ENCODE data around the gene MYPN.
"Not testable (repeated sequence)": the region's sequence is repeated elsewhere in the genome, so short reads cannot be mapped to it uniquely, and the experiment has no call there.

MYPN gene

DNA sequence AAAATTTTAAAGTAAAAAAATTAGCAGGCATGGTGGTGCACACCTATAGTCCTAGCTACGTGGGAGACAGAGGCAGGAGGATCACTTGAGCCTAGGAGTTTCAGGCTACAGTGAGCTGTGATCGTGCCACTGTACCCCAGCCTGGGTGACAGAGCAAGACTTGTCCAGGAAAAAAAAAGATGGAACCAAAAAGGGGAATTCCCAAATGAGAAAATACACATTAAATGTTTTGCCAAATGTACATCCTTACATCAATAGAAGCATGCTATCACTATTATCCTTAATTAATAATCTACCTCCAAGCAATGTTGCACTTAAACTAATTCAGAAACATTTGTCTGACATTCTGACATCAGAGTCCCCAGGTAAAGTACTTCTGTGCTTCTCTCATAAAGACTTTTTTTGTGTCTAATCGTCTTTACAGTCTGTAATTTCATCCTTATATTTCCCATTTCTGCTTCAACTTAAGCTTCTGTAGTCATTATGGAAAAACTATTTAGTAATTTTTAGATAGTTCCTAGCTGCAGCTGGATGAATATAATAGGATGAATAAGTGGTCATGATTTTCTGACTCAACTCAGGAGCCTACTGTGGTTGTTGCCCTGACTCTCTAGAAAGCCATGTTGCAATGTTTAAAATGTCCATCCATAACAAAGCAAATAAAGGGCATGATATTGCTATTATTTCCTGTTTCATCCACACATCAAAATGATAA is 57.7 kb downstream of the MYPN start:
- no peak for DNase-seq

DNA sequence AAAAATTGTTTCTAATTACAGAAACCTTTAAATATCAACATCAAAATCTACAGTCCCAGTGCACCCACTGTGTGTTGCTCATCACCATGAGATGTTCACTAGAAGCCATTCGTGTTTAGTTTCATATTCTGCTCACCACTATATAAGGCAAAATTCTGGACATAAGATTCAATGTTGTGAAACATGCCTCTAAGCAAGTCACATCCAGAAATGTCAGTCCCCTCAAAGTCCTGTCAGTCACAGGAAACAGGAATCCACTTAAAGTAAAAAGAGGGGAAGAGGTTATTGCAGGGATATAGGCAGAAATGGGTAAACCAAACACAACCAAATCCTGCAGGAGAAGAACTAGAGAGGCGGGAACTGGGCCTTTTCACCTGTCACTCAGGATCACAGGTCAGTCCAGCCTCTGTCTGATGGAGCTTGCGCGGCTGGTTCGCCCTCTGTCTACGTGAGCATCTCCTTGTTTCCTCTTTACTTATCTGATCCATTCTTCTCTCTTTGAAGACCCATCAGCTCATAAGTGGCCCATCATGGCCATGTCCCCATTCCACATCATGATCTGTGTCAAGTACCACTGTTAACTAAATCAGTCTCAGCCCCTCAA is 58.4 kb downstream of the MYPN start:
- DNase-seq = no peak

DNA sequence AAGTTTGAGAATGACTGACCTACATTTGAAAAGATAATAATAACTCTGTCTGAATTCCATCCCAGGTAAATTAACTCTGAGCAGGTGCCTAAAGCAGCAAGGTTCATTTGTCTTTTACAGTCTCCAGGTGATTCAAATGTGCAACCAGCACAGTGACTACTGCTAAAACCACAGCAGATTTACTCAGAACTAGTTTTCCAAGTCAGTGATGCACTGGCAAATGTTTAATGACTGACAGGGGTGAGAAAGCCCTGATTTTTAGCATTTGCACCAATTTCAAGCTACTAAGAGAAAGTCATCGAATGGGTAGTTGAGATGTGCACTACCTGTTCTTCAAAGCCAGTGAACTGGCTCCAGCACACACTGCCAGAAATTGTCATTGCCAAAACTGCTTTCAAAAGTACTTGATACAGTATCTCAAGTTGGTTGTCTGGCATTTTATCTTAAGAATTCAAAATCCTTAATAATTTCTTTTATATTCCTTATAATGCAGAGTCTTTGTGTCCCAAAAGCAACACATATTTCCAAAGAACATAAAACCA is 62.3 kb downstream of the MYPN start:
- DNase-seq = no peak

DNA sequence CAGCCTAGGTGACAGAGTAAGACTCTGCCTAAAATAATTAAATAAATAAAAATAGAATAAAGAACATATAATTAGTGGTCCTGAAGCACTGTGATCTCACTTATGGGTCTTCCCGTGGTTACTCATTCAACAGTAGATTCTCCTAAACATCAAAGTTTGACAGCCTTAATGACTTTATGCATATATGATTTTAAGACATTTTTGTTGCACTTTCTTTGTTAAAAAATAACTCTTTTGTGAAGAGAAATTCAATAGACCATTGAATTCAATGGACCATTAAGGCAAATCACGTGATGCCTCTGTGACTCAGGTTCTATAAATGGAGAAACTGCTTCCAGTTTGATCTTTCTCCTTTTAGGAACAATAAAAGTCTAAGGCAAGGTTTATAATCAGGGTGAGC is 63.0 kb downstream of the MYPN start:
- no peak for DNase-seq

DNA sequence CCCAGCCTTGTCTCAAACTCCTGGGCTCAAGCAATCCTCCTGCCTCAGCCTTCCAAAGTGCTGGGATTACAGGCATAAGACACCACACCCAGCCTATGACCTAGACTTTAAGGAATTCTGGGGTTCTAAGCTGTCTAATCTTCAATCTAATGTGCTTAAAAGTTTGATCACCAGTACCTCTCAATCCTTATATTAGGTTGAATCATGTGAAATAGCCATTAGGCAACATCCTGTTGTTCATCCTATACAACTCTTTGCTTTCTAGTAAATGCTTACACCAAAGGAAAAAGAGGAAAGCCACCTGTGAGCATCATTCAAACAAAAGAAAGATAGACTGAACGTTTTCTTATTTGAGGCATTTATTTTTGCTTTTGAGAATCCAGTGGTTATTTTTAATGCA is 66.7 kb downstream of the MYPN start:
- no peak for DNase-seq

DNA sequence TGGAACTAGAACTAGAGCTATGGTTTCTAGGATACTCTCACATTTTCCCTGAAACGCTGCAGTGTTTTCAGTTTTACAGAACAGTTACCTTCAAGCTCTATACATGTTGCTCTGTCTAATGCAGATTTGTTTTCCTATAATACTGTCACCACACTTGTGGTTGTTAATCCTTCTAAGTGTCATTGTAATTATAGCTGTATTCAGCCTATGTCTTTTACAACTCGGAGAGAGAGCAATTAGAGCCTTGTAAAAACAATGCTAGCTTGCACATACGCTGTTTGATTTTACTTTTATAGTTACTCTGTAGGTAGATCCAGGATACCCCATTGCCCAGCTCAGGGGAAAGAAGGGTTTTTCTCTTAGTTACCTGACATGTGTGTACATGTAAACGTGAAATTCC is 67.5 kb downstream of the MYPN start:
- no peak for DNase-seq

DNA sequence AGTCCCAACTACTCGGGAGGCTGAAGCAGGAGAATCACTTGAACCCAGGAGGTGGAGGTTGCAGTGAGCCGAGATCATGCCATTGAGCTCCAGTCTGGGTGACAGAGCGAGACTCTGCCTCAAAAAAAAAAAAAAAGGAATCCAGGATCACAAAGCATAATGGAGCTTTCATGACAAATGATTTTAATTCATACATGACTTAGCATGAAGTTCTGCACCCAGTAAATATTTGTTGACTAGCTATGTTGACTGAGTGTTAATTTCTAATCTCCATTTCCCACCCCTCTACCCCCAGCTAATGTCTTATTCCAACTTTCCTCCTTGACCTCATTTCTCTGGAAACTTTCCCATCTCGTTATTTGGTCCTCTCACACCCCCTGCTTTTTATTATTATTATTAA is 69.3 kb downstream of the MYPN start:
- DNase-seq = no peak

DNA sequence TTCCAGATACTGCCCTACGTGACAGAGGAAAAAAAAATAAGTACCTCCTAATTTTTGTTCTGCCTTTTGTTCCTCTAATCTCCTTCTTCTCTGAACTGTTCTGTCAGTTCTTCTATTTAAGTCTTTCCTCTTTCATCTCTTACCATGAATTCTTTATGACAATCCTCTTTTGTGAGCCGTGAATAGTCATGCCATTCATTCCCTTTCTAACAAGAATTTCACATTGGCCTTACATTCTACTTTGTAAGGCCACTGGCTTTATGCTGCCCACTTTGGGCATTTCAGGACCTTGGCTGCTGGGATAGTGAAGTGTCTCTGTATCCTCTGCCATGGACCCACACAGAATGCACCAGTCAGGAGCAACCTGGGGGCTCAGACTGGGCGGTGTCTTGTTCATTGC is 69.7 kb downstream of the MYPN start:
- no peak for DNase-seq

DNA sequence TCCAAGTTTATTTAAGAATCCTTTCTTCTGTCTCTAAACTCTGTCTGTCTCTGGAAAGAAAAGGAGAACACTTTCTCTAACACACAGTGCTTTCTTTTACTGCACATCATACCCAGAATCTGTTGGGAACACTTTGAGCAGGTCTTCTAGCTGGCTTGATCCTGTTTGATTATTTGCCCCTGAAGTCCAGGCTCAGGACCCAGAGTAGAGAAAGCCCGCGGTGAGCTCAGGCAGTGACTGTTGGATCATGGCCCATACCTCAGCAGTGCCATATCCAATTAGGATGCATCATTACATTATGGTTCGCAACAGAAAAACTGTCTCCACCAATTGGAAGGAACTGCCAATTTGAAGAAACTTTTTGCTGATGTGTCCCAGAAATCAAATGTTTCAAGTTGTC is 71.2 kb downstream of the MYPN start:
- no peak for DNase-seq

DNA sequence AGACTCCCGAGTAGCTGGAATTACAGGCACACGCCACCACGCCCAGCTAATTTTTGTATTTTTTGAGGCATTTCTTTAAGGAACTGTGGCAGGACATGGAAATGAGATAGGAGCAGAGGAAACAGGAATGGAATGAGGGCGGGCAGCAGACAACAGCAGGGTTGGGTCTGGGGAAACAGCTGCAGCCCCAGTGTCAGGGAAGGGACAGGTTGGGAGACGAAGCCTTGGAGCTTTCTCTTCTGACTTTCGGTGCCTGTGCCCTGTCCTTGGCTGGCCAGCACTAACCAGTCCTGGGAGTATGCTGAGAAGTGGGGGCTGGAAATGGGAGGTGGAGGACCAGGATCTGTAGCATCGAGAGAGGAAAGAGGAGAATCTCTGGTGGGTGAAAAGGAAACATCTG is 75.3 kb downstream of the MYPN start:
- DNase-seq = no peak

DNA sequence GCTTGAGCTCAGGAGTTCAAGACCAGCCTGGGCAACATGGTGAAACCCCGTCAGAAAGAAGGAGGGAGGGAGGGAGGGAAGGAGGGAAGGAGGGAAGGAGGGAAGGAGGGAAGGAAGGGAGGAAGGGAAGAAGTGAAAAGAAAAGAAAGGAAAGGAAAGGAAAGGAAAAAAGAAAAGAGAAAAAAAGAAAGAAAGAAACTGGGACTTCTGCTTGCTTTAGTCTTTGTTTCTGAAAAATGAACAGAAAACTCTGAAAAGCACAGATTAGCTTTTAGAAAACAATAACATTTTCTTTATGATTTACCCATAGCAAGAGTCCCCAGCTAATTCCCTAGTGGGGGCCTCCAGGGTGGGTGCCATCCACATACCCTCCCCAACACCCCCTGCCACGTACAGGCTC is 75.8 kb downstream of the MYPN start:
- DNase-seq = no peak

DNA sequence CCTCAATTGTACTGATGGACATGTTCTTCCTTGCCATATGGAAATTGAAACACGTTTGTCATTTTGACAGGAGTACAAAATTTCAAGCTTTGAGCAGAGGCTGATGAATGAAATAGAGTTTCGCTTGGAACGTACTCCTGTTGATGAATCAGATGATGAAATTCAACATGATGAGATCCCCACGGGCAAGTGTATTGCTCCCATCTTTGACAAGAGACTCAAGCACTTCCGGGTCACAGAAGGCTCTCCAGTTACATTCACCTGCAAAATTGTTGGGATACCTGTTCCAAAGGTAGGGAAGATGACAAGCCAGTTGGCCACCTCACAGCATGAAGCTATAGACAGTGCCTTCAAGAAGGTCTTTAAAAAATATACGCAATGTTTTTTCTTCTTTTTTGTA is 79.5 kb downstream of the MYPN start:
- DNase-seq = no peak

DNA sequence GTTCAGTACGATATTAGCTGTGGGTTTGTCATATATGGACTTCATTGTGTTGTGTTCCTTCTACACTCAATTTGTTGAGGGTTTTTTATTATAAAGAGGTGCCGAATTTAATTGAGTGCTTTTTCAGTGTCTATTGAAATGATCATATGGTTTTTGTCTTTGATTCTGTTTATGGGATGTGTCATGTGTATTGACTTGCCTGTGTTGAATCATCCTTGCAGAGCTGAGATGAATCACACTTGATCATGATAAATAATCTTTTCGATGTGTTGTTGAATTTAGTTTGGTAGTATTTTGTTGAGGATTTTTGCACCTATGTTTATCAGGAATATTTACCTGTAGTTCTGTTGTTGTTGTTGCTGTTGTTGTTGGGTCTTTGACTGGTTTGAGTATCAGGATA is 82.8 kb downstream of the MYPN start:
- no peak for DNase-seq

DNA sequence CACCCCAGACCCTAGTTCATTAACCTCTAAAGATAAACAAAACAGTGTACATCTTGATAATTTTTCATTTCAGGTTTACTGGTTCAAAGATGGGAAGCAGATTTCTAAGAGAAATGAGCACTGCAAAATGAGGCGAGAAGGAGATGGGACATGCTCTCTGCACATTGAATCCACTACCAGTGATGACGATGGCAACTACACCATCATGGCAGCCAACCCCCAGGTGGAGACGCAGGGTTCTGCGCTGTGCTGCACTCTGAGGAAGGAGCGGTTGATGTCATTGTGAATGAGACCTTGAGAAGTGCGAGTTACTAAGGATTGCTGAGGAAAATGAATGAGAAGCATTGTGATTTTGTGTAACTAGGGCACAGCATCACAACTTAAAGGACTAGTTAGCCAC is 85.0 kb downstream of the MYPN start:
- DNase-seq = no peak

DNA sequence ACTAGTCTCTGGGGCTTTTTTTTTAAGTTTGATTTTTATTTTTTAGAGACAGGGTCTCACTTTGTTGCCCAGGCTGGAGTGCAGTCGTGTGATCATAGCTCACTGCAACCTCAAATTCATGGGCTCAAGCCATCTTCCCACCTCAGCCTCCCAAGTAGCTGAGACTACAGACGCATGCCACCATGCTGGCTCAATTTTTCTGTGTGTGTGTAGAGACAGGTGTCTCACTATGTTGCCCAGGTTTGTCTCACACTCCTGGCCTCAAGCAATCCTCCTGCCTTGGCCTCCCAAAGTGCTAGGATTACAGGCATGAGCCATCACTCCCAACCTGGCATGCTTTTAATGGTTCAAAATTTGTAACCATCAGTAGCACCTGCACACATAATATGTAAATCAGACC is 86.5 kb downstream of the MYPN start:
- not testable (repeated sequence) for DNase-seq

DNA sequence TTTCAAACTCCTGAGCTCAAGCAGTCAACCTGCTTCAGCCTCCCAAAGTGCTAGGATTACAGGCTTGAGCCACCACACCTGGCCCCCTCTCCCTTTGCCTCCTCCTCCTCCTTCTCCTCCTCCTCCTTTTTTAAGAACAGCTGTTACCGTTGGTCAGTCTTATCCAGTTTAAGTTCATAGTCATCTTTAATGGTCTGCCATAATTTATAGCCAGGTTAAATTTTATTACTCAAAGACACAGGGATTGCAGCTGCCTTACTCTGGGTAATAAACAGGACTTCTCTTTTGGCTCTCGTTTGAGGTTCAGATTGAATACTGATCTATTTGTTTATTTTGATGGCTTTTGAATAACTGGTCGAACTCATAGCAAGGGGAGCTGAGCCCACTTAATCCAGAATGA is 87.4 kb downstream of the MYPN start:
- DNase-seq = no peak

DNA sequence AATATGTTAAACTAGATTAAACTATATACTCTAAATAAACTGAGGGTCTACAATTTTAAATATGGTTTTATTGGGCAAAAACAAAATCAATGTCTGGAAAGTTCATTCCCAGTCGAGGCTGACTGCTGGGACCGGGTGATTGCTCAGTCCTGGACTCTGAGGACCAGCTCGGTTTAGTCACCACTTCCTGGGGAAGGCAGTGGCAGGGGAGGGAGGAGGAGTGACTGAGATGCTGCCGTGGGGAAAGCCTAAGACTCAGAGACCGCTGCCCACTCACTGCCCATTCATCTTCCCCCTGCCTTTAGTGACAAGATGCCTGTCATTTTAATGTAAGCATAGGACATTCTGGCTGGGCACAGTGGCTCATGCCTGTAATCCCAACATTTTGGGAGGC is 93.7 kb downstream of the MYPN start:
- no peak for DNase-seq

DNA sequence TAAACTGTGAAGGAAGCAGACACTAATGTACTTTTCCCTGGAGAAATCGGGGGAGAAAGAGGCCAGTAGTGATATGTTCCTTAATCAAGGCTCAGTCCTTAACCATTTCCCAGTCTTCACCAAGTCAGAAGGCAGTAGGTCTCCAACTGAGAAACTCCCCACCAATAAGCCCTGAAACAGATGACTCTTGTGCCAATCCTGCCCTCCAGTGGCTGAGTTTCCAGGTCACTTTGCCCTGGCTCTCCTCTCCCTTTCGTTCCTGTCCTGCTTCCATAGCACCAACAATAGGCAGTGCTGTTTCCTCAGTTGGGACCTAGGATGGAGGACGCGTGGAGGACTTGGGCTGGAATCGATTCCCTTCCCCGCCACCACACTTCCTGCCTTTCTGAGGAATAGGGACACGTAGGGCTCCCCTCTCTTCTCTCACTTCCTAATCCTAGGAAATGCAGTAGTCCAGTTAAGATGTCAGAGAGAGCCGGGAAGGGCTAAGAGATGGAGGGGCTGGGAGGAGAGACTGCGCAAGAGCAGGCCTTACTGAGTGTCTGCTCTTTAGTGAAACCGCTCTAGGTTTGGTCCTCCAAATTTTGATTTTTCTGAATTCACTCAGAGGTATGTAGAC is 99.2 kb downstream of the MYPN start:
- peak in 45 of 56 donors; percentile 0 to 67 (median 17) for DNase-seq

DNA sequence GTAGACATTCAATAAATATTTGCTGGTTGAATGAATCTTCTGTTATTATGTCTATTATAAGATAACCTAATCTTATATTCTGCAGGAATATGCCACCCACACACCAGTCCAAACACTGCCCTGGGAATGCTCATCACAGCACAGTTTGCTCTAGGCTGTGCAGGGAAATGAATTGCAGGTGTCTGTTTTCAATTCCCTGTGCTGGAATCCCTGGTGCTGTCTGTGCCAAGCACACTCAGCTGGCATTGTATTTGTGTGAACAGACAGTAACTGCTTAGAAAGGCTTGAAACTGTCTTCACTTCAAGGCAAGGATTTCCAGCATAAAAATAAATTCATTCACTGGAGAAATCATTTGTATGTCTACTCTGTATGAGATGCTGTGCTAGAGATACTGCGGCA is 102.4 kb downstream of the MYPN start:
- no peak for DNase-seq

DNA sequence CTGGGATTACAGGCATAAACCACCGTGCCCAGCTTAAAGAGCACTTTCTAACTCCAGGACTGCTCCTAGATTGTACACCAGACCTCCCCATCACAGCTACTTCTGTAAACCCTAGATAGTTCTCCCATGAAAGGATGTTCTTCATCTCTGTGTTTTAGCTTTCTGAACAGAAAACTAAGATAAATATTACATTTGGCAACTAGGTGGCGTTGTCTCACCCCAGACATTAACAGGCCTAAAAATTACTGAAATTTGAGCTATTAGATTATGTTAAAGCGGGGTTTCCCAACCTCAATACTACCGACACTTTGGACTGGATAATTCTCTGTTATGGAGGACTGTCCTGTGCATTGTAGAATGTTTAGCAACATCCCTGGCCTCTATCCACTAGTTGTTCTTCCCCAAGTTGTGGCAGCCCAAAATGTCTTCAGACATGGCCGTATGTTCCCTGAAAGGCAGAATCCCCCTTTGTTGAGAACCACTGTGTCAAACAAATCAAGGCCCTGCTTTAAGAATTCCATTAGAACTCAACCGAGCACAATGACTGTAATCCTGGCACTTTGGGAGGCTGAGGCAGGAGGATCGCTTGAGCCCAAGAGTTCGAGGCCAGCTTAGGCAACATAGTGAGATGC is 103.5 kb downstream of the MYPN start:
- DNase-seq = no peak

DNA sequence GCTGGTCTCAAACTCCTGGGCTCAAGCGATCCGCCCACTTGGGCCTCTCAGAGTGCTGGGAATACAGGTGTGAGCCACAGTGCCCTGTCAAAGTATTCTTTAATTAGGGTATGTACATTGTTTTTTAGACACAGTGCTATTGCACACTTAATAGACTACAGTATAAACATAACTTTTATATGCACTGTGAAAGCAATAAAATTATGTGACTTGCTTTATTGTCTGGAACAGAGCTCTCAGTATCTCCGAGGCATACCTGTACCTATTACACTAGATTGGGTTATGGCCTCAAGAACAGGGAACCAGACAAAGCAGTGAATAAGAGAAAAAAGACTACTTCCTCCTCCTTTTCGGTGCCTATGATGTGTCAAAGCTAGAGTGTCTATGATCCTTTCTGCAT is 109.5 kb downstream of the MYPN start:
- DNase-seq = no peak

DNA sequence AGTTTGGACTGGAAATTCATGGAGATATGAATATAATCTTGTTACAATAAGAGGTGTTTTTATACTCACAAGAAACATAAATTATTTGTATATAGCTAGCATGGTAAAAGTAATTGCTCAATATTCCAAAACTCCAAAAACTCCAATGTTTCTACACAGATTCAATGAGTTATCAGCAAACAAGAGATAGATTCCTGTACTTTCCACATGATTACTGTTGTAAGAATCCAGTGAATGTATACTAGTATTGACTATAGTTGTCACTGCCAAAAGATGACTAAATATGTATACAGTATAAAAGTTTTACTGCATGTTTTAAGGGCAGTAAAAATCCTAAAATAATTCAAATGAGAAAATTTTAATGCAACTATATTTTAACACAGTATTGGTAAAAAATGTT is 111.9 kb downstream of the MYPN start:
- DNase-seq = no peak

DNA sequence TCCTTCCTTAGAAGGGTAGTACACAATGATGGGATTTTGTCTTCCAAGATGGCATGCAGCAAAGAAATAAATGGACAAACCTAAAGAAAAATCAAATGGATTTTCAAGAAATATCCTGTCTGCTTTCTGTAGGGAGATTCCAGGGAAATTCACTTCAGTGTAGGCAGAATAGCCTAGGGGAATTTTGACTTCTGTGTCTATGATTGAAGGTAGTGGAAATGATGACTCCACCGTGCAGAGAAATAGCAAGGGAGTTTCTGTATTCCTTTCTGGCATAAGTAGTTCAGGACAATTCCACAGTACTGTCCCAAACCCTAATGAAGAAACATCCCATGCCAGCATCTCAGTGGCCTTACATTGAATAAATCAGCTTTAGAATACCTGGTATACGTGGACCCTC is 113.1 kb downstream of the MYPN start:
- DNase-seq = no peak
